GM18951 (cell line): Measurements from ENCODE around the gene PCDH15.
"Not testable (repeated sequence)": the region's sequence is repeated elsewhere in the genome, so short reads cannot be mapped to it uniquely, and the experiment has no call there.

Source experiments
- POLR2A ChIP-seq: IDR thresholded peaks from 4 replicates; pipeline ENCODE4 v1.6.1; 2011; ENCODE audit warnings: mild to moderate bottlenecking; ENCODE audit not compliant: insufficient read length, insufficient read depth; ENCODE audit errors: extremely low read depth
- in situ Hi-C: fragments of 300-500 bp; cut with MboI; formaldehyde crosslinking; loops from one replicate; pipeline ENCODE4 v1.12.0; 2022; ENCODE audit warnings: low sequenced_read_pairs, mixed read lengths, inconsistent platforms; ENCODE audit not compliant: unreplicated experiment

Gene PCDH15

GRCh38 chr10:54587971-54588370 lies 213.1 kb downstream of the PCDH15 start:
- in situ Hi-C loops = no loop called here
- TF ChIP-seq POLR2A = no peak

GRCh38 chr10:54585572-54585971 lies 215.5 kb downstream of the PCDH15 start:
- in situ Hi-C loops = no loop called here
- TF ChIP-seq POLR2A = no peak

- in situ Hi-C loops = no loop called here
- TF ChIP-seq POLR2A = no peak
Observed at GRCh38 chr10:54577682-54578081, 223.3 kb downstream of the PCDH15 start.

GRCh38 chr10:54576541-54576940 lies 224.5 kb downstream of the PCDH15 start:
- in situ Hi-C loops = no loop called here
- TF ChIP-seq POLR2A = no peak

- in situ Hi-C loops = no loop called here
- no peak for TF ChIP-seq POLR2A
Observed at GRCh38 chr10:54559498-54559897, 241.5 kb downstream of the PCDH15 start.

GRCh38 chr10:54554028-54554427 lies 247.0 kb downstream of the PCDH15 start:
- no peak for TF ChIP-seq POLR2A

DNA sequence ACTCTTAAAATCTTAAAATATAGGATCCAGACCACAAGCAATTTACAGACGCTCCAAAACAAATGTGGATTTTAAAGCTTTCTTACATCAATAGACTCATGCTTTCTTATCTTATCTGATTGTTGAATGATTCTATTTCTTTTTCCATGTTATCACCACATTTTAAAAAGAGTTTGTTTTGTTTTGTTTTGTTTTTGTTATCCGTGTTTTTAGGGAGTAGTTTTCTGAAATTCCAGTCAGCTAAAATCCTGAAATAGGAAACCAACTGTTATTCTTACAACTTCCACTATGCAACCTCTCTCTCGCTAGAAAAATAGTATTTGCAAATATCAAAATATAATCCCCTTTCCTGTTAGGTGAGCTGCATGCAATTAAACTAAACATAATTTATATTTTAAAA lies 251.0 kb downstream of the PCDH15 start:
- in situ Hi-C loops = no loop called here
- TF ChIP-seq POLR2A = no peak

More at GRCh38 chr10:54554028-54554427, 247.0 kb downstream of the PCDH15 start:
- in situ Hi-C loops = no loop called here

- no peak for TF ChIP-seq POLR2A
- in situ Hi-C loops = no loop called here
Observed at GRCh38 chr10:54531296-54531695, 269.7 kb downstream of the PCDH15 start.

GRCh38 chr10:54530299-54530698 lies 270.7 kb downstream of the PCDH15 start:
- in situ Hi-C loops = no loop called here
- no peak for TF ChIP-seq POLR2A

DNA sequence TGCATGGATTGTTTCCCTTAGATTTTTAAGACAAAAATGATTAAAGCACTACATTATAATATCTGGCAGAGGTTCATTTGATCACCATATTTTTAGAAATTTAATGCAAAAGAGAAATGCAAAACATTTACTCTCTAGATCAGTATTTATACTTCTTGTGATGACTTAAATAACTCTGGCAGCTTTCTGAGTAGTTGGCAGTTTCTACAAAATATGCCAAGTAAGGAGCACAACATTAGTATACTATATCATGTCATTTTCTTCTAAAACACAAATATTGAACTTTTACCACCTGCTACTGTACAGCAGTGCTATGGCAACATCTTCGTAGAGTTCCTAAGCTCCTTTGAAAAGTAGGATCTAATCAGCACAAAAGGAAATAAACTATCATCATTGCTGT lies 275.2 kb downstream of the PCDH15 start:
- TF ChIP-seq POLR2A = no peak
- in situ Hi-C loops = no loop called here

- in situ Hi-C loops = not testable (repeated sequence)
Observed at GRCh38 chr10:54515244-54515643, 285.8 kb downstream of the PCDH15 start.

GRCh38 chr10:54503863-54504262 lies 297.2 kb downstream of the PCDH15 start:
- in situ Hi-C loops = no loop called here

DNA sequence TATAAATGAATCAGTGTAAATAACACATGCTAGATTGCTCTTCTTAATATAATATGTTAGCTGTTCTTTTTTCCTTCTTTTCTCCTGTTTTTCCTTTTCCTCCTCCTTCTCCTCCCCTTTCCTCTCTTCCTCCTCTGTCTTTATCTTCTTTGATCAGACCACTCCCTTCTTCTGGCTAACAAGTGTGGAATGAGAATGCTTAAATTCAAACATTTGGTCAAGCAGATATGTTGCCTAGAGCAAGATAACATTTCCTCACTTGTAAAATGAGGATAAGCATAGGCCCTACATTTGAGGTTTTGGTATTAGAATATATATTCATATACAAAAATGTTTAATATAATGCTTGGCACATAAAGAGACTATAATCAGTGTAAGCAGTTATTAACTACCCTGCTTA lies 299.1 kb downstream of the PCDH15 start:
- TF ChIP-seq POLR2A = no peak
- in situ Hi-C loops = no loop called here

More at GRCh38 chr10:54503863-54504262, 297.2 kb downstream of the PCDH15 start:
- TF ChIP-seq POLR2A = no peak

- in situ Hi-C loops = no loop called here
- no peak for TF ChIP-seq POLR2A
Observed at GRCh38 chr10:54496852-54497251, 304.2 kb downstream of the PCDH15 start.

DNA sequence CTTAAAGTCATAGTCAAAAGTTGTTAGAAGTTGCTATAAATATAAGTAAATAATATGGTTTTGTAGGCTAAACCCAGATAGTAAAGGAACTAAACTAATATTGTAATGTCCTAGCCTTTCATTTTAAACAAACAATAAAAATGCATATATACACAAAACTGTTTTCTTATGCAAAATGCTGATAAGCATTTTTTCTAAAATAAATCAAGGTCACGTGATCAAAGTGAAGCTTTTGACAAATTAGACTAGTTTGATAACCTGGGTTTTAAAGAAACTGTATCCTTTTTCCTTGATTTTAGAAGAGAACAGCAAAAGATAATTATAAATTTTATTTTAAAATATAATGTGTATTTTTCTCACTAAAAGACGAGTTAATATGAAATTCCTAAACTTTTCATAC lies 313.3 kb downstream of the PCDH15 start:
- in situ Hi-C loops = no loop called here
- TF ChIP-seq POLR2A = no peak
